ENCODE data around the gene PSMB8.

Gene PSMB8

GRCh38 chr6:32844839-32845383 is 1.1 kb upstream of the PSMB8 start:
- H3K36me3 ChIP-seq (ENCODE audit: control insufficient read depth, insufficient read depth, low read length, severe bottlenecking) = peaks cover 47% of the 10 kb centered on the region
- H3K27me3 ChIP-seq (replicated peaks; ENCODE audit: control insufficient read depth, insufficient read depth, low read length) = no peaks in the 10 kb centered on the region
- peaks cover 5% of the 10 kb centered on the region for H3K4me1 ChIP-seq (ENCODE audit: control insufficient read depth, insufficient read depth, low read length)
- DNase-seq (ENCODE audit: low read depth) = no peak
- no peaks in the 10 kb centered on the region for H3K9me3 ChIP-seq (ENCODE audit: control insufficient read depth, low read length)
- peak overlapping the region; percentile 89 for H3K9ac ChIP-seq (ENCODE audit: low read length)
- H3K4me3 ChIP-seq (ENCODE audit: low read length) = peak overlapping the region; percentile 95

GRCh38 chr6:32843331-32843978 is 392 bp downstream of the PSMB8 start:
- Histone ChIP-seq H3K36me3 (ENCODE audit: control insufficient read depth, insufficient read depth, low read length, severe bottlenecking) (peaks cover 38% of the 10 kb centered on the region), H3K4me1 (ENCODE audit: control insufficient read depth, insufficient read depth, low read length) (peaks cover 5% of the 10 kb centered on the region), H3K9ac (ENCODE audit: low read length) (peak overlapping the region; percentile 89), H3K27me3 (replicated peaks; ENCODE audit: control insufficient read depth, insufficient read depth, low read length) (no peaks in the 10 kb centered on the region), H3K4me3 (ENCODE audit: low read length) (peak overlapping the region; percentile 95), H3K9me3 (ENCODE audit: control insufficient read depth, low read length) (no peaks in the 10 kb centered on the region)
- DNase-seq (ENCODE audit: low read depth) = peak; percentile 34

- H3K27me3 ChIP-seq (replicated peaks; ENCODE audit: control insufficient read depth, insufficient read depth, low read length) = no peaks in the 10 kb centered on the region
- no peaks in the 10 kb centered on the region for H3K9me3 ChIP-seq (ENCODE audit: control insufficient read depth, low read length)
- no peak for DNase-seq (ENCODE audit: low read depth)
- H3K4me1 ChIP-seq (ENCODE audit: control insufficient read depth, insufficient read depth, low read length) = peaks cover 8% of the 10 kb centered on the region
- no peak overlapping the region for H3K9ac ChIP-seq (ENCODE audit: low read length)
- peaks cover 30% of the 10 kb centered on the region for H3K36me3 ChIP-seq (ENCODE audit: control insufficient read depth, insufficient read depth, low read length, severe bottlenecking)
- peak overlapping the region; percentile 95 for H3K4me3 ChIP-seq (ENCODE audit: low read length)
Measured at GRCh38 chr6:32842690-32843089, 1.2 kb downstream of the PSMB8 start.

- Histone ChIP-seq H3K36me3 (ENCODE audit: control insufficient read depth, insufficient read depth, low read length, severe bottlenecking) (peaks cover 24% of the 10 kb centered on the region), H3K27me3 (replicated peaks; ENCODE audit: control insufficient read depth, insufficient read depth, low read length) (no peaks in the 10 kb centered on the region), H3K9me3 (ENCODE audit: control insufficient read depth, low read length) (no peaks in the 10 kb centered on the region), H3K4me1 (ENCODE audit: control insufficient read depth, insufficient read depth, low read length) (peaks cover 12% of the 10 kb centered on the region), H3K4me3 (ENCODE audit: low read length) (no peak overlapping the region), H3K9ac (ENCODE audit: low read length) (no peak overlapping the region)
- no peak for DNase-seq (ENCODE audit: low read depth)
Measured at GRCh38 chr6:32842021-32842650, 1.7 kb downstream of the PSMB8 start.

- no peaks in the 10 kb centered on the region for H3K27me3 ChIP-seq (replicated peaks; ENCODE audit: control insufficient read depth, insufficient read depth, low read length)
- H3K36me3 ChIP-seq (ENCODE audit: control insufficient read depth, insufficient read depth, low read length, severe bottlenecking) = peaks cover 12% of the 10 kb centered on the region
- no peaks in the 10 kb centered on the region for H3K9me3 ChIP-seq (ENCODE audit: control insufficient read depth, low read length)
- no peak overlapping the region for H3K4me3 ChIP-seq (ENCODE audit: low read length)
- no peak for DNase-seq (ENCODE audit: low read depth)
- H3K9ac ChIP-seq (ENCODE audit: low read length) = no peak overlapping the region
- peaks cover 12% of the 10 kb centered on the region for H3K4me1 ChIP-seq (ENCODE audit: control insufficient read depth, insufficient read depth, low read length)
Measured at GRCh38 chr6:32840604-32841246, 3.1 kb downstream of the PSMB8 start.

GRCh38 chr6:32839356-32839755 is 4.5 kb downstream of the PSMB8 start:
- no peak overlapping the region for H3K9ac ChIP-seq (ENCODE audit: low read length)
- H3K36me3 ChIP-seq (ENCODE audit: control insufficient read depth, insufficient read depth, low read length, severe bottlenecking) = peaks cover 17% of the 10 kb centered on the region
- H3K9me3 ChIP-seq (ENCODE audit: control insufficient read depth, low read length) = no peaks in the 10 kb centered on the region
- no peaks in the 10 kb centered on the region for H3K27me3 ChIP-seq (replicated peaks; ENCODE audit: control insufficient read depth, insufficient read depth, low read length)
- no peak overlapping the region for H3K4me3 ChIP-seq (ENCODE audit: low read length)
- peaks cover 12% of the 10 kb centered on the region for H3K4me1 ChIP-seq (ENCODE audit: control insufficient read depth, insufficient read depth, low read length)
- DNase-seq (ENCODE audit: low read depth) = no peak

- peak within 1 kb of the TSS; percentile 90 for H3K9ac ChIP-seq (ENCODE audit: low read length)
- H3K4me1 ChIP-seq (ENCODE audit: control insufficient read depth, insufficient read depth, low read length) = peaks cover 12% of the 10 kb centered on the region
- peak; percentile 98 for DNase-seq (ENCODE audit: low read depth)
- H3K36me3 ChIP-seq (ENCODE audit: control insufficient read depth, insufficient read depth, low read length, severe bottlenecking) = peaks cover 22% of the 10 kb centered on the region
- no peaks in the 10 kb centered on the region for H3K27me3 ChIP-seq (replicated peaks; ENCODE audit: control insufficient read depth, insufficient read depth, low read length)
- H3K4me3 ChIP-seq (ENCODE audit: low read length) = peak within 1 kb of the TSS; percentile 88
- H3K9me3 ChIP-seq (ENCODE audit: control insufficient read depth, low read length) = no peaks in the 10 kb centered on the region
Measured at GRCh38 chr6:32838114-32838958, 5.5 kb downstream of the PSMB8 start, which contains the start of gene TAP2. TAP2 (minus strand) TSS chr6:32838739; CDS start chr6:32838233, 506 bp downstream.

GRCh38 chr6:32837651-32838113 is 6.2 kb downstream of the PSMB8 start:
- peak overlapping the region; percentile 90 for H3K9ac ChIP-seq (ENCODE audit: low read length)
- no peak for DNase-seq (ENCODE audit: low read depth)
- H3K4me3 ChIP-seq (ENCODE audit: low read length) = peak overlapping the region; percentile 88
- peaks cover 7% of the 10 kb centered on the region for H3K4me1 ChIP-seq (ENCODE audit: control insufficient read depth, insufficient read depth, low read length)
- H3K9me3 ChIP-seq (ENCODE audit: control insufficient read depth, low read length) = no peaks in the 10 kb centered on the region
- peaks cover 22% of the 10 kb centered on the region for H3K36me3 ChIP-seq (ENCODE audit: control insufficient read depth, insufficient read depth, low read length, severe bottlenecking)
- no peaks in the 10 kb centered on the region for H3K27me3 ChIP-seq (replicated peaks; ENCODE audit: control insufficient read depth, insufficient read depth, low read length)

- no peaks in the 10 kb centered on the region for H3K27me3 ChIP-seq (replicated peaks; ENCODE audit: control insufficient read depth, insufficient read depth, low read length)
- peaks cover 29% of the 10 kb centered on the region for H3K36me3 ChIP-seq (ENCODE audit: control insufficient read depth, insufficient read depth, low read length, severe bottlenecking)
- H3K9me3 ChIP-seq (ENCODE audit: control insufficient read depth, low read length) = no peaks in the 10 kb centered on the region
- H3K9ac ChIP-seq (ENCODE audit: low read length) = no peak overlapping the region
- no peak overlapping the region for H3K4me3 ChIP-seq (ENCODE audit: low read length)
- peaks cover 7% of the 10 kb centered on the region for H3K4me1 ChIP-seq (ENCODE audit: control insufficient read depth, insufficient read depth, low read length)
- no peak for DNase-seq (ENCODE audit: low read depth)
Measured at GRCh38 chr6:32836873-32837272, 7.0 kb downstream of the PSMB8 start.

- peaks cover 7% of the 10 kb centered on the region for H3K4me1 ChIP-seq (ENCODE audit: control insufficient read depth, insufficient read depth, low read length)
- no peak overlapping the region for H3K9ac ChIP-seq (ENCODE audit: low read length)
- H3K4me3 ChIP-seq (ENCODE audit: low read length) = no peak overlapping the region
- no peaks in the 10 kb centered on the region for H3K27me3 ChIP-seq (replicated peaks; ENCODE audit: control insufficient read depth, insufficient read depth, low read length)
- DNase-seq (ENCODE audit: low read depth) = no peak
- H3K9me3 ChIP-seq (ENCODE audit: control insufficient read depth, low read length) = no peaks in the 10 kb centered on the region
- H3K36me3 ChIP-seq (ENCODE audit: control insufficient read depth, insufficient read depth, low read length, severe bottlenecking) = peaks cover 31% of the 10 kb centered on the region
Measured at GRCh38 chr6:32835167-32835893, 8.5 kb downstream of the PSMB8 start.
